Panc1 (cell line): ENCODE results near the gene ADCY4. TPM values are rescaled to one million over a fixed set of nuclear protein-coding genes. Genes with fewer than 3 reads are reported as not detected.

Experiments
- ATAC-seq: fragments of 200-7000 bp; cut with Tn5 transposase; 2 replicates; pipeline ENCODE4 v1.9.1; 2020; ENCODE audit warnings: mild to moderate bottlenecking, moderate library complexity
- BruUV-seq: library from RNA; stranded (reverse); fragments of 400-500 nt; replicated peaks from 2 replicates; lab custom pipeline; 2021; lab: Mats Ljungman, UMichigan
- CTCF ChIA-PET: fragments of 300-600 bp; sonication (Branson Sonifier 250); formaldehyde crosslinking; loops from one replicate; lab custom pipeline; 2022; ENCODE audit warnings: antibody characterized with exemption; lab: Charles Lee
- POLR2A ChIA-PET: fragments of 300-600 bp; sonication (Branson Sonifier 250); formaldehyde crosslinking; loops from one replicate; lab custom pipeline; 2022; ENCODE audit warnings: antibody characterized with exemption; lab: Charles Lee
- DNase-seq: peaks from one replicate; pipeline ENCODE4 v3.0.0-alpha.2; 2010; ENCODE audit warnings: low read depth, low spot score
- H3K27ac ChIP-seq: 2 replicates; pipeline ENCODE4 v1.5.1; 2011; ENCODE audit warnings: mild to moderate bottlenecking, low read length, inconsistent platforms
- H3K27me3 ChIP-seq: fragments of 200-500 bp; sonication (Bioruptor generic); 2 replicates; pipeline ENCODE4 v1.6.0; 2014; ENCODE audit warnings: low read length, inconsistent platforms; ENCODE audit not compliant: control insufficient read depth, insufficient read depth
- H3K36me3 ChIP-seq: fragments of 200-500 bp; sonication (Bioruptor generic); 2 replicates; pipeline ENCODE4 v1.5.1; 2014; ENCODE audit warnings: inconsistent platforms, mild to moderate bottlenecking, low read length, moderate library complexity; ENCODE audit not compliant: control insufficient read depth, insufficient read depth
- H3K4me1 ChIP-seq: 2 replicates; pipeline ENCODE4 v1.5.1; 2011; ENCODE audit warnings: inconsistent platforms, mild to moderate bottlenecking, low read length, moderate library complexity; ENCODE audit not compliant: control insufficient read depth, insufficient read depth
- H3K4me3 ChIP-seq, 2 experiments: 2 replicates each; pipeline ENCODE4 v1.5.1; 2011 to 2012; ENCODE audit warnings: low read depth in 2 of 2, low read length in 2 of 2, mild to moderate bottlenecking in 2 of 2, inconsistent platforms in 1 of 2, moderate library complexity in 1 of 2
- H3K9me3 ChIP-seq: fragments of 200-500 bp; sonication (Bioruptor generic); 2 replicates; pipeline ENCODE4 v1.5.1; 2014; ENCODE audit warnings: low read depth, mild to moderate bottlenecking, inconsistent platforms, low read length, moderate library complexity; ENCODE audit not compliant: control insufficient read depth, insufficient read depth
- CTCF ChIP-seq: fragments of 450-650 bp; IDR thresholded peaks from 2 replicates; pipeline ENCODE4 v1.5.1; 2017; ENCODE audit warnings: mild to moderate bottlenecking
- POLR2AphosphoS5 ChIP-seq: IDR thresholded peaks from 2 replicates; pipeline ENCODE4 v1.6.1; 2012; ENCODE audit warnings: mild to moderate bottlenecking, low read depth, low read length, moderate library complexity
- REST ChIP-seq, 2 experiments: IDR thresholded peaks; 2 replicates each; pipeline ENCODE4 v1.6.1; 2011 to 2012; ENCODE audit warnings: low read depth in 2 of 2, control low read depth in 1 of 2, low read length in 1 of 2, mild to moderate bottlenecking in 1 of 2, moderate library complexity in 1 of 2; ENCODE audit not compliant: insufficient read depth in 1 of 2
- SIN3A ChIP-seq: IDR thresholded peaks from 2 replicates; pipeline ENCODE4 v1.6.1; 2012; ENCODE audit warnings: low read depth, mild to moderate bottlenecking, low read length, moderate library complexity, borderline replicate concordance; ENCODE audit not compliant: insufficient read depth
- TCF7L2 ChIP-seq: IDR thresholded peaks from 2 replicates; pipeline ENCODE4 v1.6.1; 2011; ENCODE audit warnings: mild to moderate bottlenecking, low read depth, low read length, inconsistent platforms
- in situ Hi-C: cut with HindIII; loops from 2 replicates; pipeline ENCODE4 v1.10.0; 2016; ENCODE audit warnings: low sequenced_read_pairs, low pct_unique_long_range_greater_than_20kb
- intact Hi-C: fragments of 100-400 bp; cut with micrococcal nuclease; formaldehyde crosslinking; loops from one replicate; pipeline ENCODE4 v1.10.0; 2022; ENCODE audit not compliant: unreplicated experiment
- total RNA-seq: library from RNA; stranded (reverse); gene quantifications from one replicate; pipeline ENCODE4 v1.2.1, GENCODE V29; 2021; ENCODE audit not compliant: unreplicated experiment

Gene ADCY4
- total RNA-seq, 1 experiment from 2014 or later = 0.21 TPM

- Histone ChIP-seq H3K9me3 (no peaks in the 10 kb centered on the region), H3K4me3 (no peak overlapping the region), H3K36me3 (no peaks in the 10 kb centered on the region), H3K27me3 (no peaks in the 10 kb centered on the region), H3K27ac (no peak overlapping the region), H3K4me1 (peaks cover 3% of the 10 kb centered on the region; the same call in 1 of the 2 replicates)
- TF ChIP-seq POLR2AphosphoS5 (no peak), TCF7L2 (no peak), SIN3A (no peak), CTCF (no peak)
- ChIA-PET CTCF (no interaction called here), POLR2A (no interaction called here)
- ATAC-seq (no peak), DNase-seq (no peak)
- in situ Hi-C loops = loop anchor here (10.0 kb wide), 1 partner anchor 105 kb away; no protein-coding TSS in a partner anchor
- intact Hi-C loops = no loop called here
- BruUV-seq = no TSS peak
Measured at GRCh38 chr14:24329736-24330135, 5.1 kb downstream of the ADCY4 start.

GRCh38 chr14:24329073-24329663, 5.7 kb downstream of the ADCY4 start:
- ChIA-PET POLR2A (no interaction called here), CTCF (no interaction called here)
- no peaks in the 10 kb centered on the region for H3K9me3 ChIP-seq
- no TSS peak for BruUV-seq
- in situ Hi-C loops (no loop called here), intact Hi-C loops (no loop called here)
- no peaks in the 10 kb centered on the region for H3K36me3 ChIP-seq
- TF ChIP-seq POLR2AphosphoS5 (no peak), SIN3A (no peak), TCF7L2 (no peak), CTCF (no peak), REST (IDR thresholded peaks at IDR 0.05; ENCODE audit: insufficient read depth in 1 of 2, low read depth in 2 of 2, low read length in 1 of 2) (no peak)
- no peaks in the 10 kb centered on the region for H3K27me3 ChIP-seq
- peaks cover 3% of the 10 kb centered on the region; the same call in 1 of the 2 replicates for H3K4me1 ChIP-seq
- no peak overlapping the region for H3K4me3 ChIP-seq
- H3K27ac ChIP-seq = no peak overlapping the region
- no peak for DNase-seq
- ATAC-seq = no peak
